ENCODE results near the gene MINPP1. TPM values are rescaled to one million over a fixed set of nuclear protein-coding genes. Genes with fewer than 3 reads are reported as not detected.
A peak's percentile ranks its signal among the peaks of the same experiment; 100 is the strongest.

MINPP1 gene
- total and polyA plus RNA-seq, 2 donors from 2014 or later: 13.1 to 15.7 TPM

GRCh38 chr10:87505366-87506111, 846 bp downstream of the MINPP1 start:
- no peaks in the 10 kb centered on the region for H3K27me3 ChIP-seq (ENCODE audit: control insufficient read depth, insufficient read depth, low read length)

GRCh38 chr10:87506956-87507355, 2.3 kb downstream of the MINPP1 start:
- intact Hi-C loops (cut with DNase I): no loop called here
- no peak for DNase-seq
- H3K9me3 ChIP-seq (ENCODE audit: control insufficient read depth in 2 of 3, insufficient read depth in 1 of 3, low read length in 3 of 3): no peaks in the 10 kb centered on the region
- no peak overlapping the region for H3K27ac ChIP-seq (ENCODE audit: low read depth in 2 of 2, low read length in 2 of 2)
- H3K36me3 ChIP-seq (ENCODE audit: control insufficient read depth in 2 of 3, insufficient read depth in 3 of 3, low read length in 3 of 3): peaks cover 0 to 9% (median 3%) of the 10 kb centered on the region in 3 donors
- TF ChIP-seq CTCF (IDR thresholded peaks at IDR 0.05; ENCODE audit: borderline replicate concordance, extremely low read depth, insufficient read depth): no peak
- no peak for FAIRE-seq
- H3K27me3 ChIP-seq (ENCODE audit: control insufficient read depth, insufficient read depth, low read length): no peaks in the 10 kb centered on the region
- no peak overlapping the region for H3K9ac ChIP-seq (ENCODE audit: low read length in 3 of 3)
- H3K4me3 ChIP-seq (ENCODE audit: low read length in 3 of 3): peak overlapping the region in 2 of 3 donors; percentile 12 to 75
- peaks cover 0 to 5% (median 2%) of the 10 kb centered on the region in 3 donors for H3K4me1 ChIP-seq (ENCODE audit: control insufficient read depth in 2 of 3, insufficient read depth in 2 of 3, low read depth in 1 of 3, low read length in 3 of 3)

More at GRCh38 chr10:87505366-87506111, 846 bp downstream of the MINPP1 start:
- DNase-seq (peak; percentile 68 to 83 (median 75)), FAIRE-seq (no peak)
- Histone ChIP-seq H3K36me3 (ENCODE audit: control insufficient read depth in 2 of 3, insufficient read depth in 3 of 3, low read length in 3 of 3) (peaks cover 0 to 6% (median 3%) of the 10 kb centered on the region in 3 donors), H3K9ac (ENCODE audit: low read length in 3 of 3) (peak overlapping the region; percentile 47 to 68 (median 61)), H3K27ac (ENCODE audit: low read depth in 2 of 2, low read length in 2 of 2) (peak overlapping the region; percentile 34 to 64), H3K4me1 (ENCODE audit: control insufficient read depth in 2 of 3, insufficient read depth in 2 of 3, low read depth in 1 of 3, low read length in 3 of 3) (peaks cover 0 to 5% (median 2%) of the 10 kb centered on the region in 3 donors), H3K9me3 (ENCODE audit: control insufficient read depth in 2 of 3, insufficient read depth in 1 of 3, low read length in 3 of 3) (no peaks in the 10 kb centered on the region), H3K4me3 (ENCODE audit: low read length in 3 of 3) (peak overlapping the region; percentile 23 to 75 (median 75))
- TF ChIP-seq CTCF (IDR thresholded peaks at IDR 0.05; ENCODE audit: borderline replicate concordance, extremely low read depth, insufficient read depth): peak; percentile 57
- intact Hi-C loops (cut with DNase I): no loop called here

- H3K4me1 ChIP-seq (ENCODE audit: control insufficient read depth in 2 of 3, insufficient read depth in 2 of 3, low read depth in 1 of 3, low read length in 3 of 3): peaks cover 0 to 5% (median 2%) of the 10 kb centered on the region in 3 donors
- H3K4me3 ChIP-seq (ENCODE audit: low read length in 3 of 3): peak overlapping the region in 2 of 3 donors; percentile 9 to 23
- intact Hi-C loops (cut with DNase I): no loop called here
- no peaks in the 10 kb centered on the region for H3K9me3 ChIP-seq (ENCODE audit: control insufficient read depth in 2 of 3, insufficient read depth in 1 of 3, low read length in 3 of 3)
- H3K27ac ChIP-seq (ENCODE audit: low read depth in 2 of 2, low read length in 2 of 2): no peak overlapping the region
- no peaks in the 10 kb centered on the region for H3K27me3 ChIP-seq (ENCODE audit: control insufficient read depth, insufficient read depth, low read length)
- FAIRE-seq (peak; percentile 78), DNase-seq (no peak)
- no peak overlapping the region for H3K9ac ChIP-seq (ENCODE audit: low read length in 3 of 3)
- no peak for TF ChIP-seq CTCF (IDR thresholded peaks at IDR 0.05; ENCODE audit: borderline replicate concordance, extremely low read depth, insufficient read depth)
- H3K36me3 ChIP-seq (ENCODE audit: control insufficient read depth in 2 of 3, insufficient read depth in 3 of 3, low read length in 3 of 3): peaks cover 0 to 12% (median 6%) of the 10 kb centered on the region in 3 donors
These were observed 3.3 kb downstream of the MINPP1 start for GRCh38 chr10:87507879-87508483.
